Camera-type eye (tissue), 1 donor: ENCODE results near the gene CAND2. TPM values are rescaled to one million over a fixed set of nuclear protein-coding genes. Genes with fewer than 3 reads are reported as not detected.

Experiments
- total RNA-seq: library from RNA; depleted of rRNA; stranded (reverse); fragments of >200 nt; gene quantifications from one replicate; pipeline ENCODE4 v1.2.3, GENCODE V29; 2014

CAND2 gene
- total RNA-seq, result 17.7 TPM

GRCh38 chr3:12796171-12797123 lies at the start of gene CAND2:
CAND2 (plus strand) TSS chr3:12796680; CDS start chr3:12796721, 41 bp downstream.

GRCh38 chr3:12759097-12759679 lies 37.3 kb upstream of the CAND2 start, which contains the start of gene TMEM40:
TMEM40 (minus strand) TSS chr3:12759259; CDS start chr3:12749832, 9,427 bp downstream.

GRCh38 chr3:12841149-12841969 lies 44.9 kb downstream of the CAND2 start, which contains the start of gene RPL32:
RPL32 (minus strand) TSS chr3:12841565; CDS start chr3:12840237, 1,328 bp downstream.

Other genes with a start within 250 kb of the CAND2 start
- 51.4 TPM for gene MKRN2, start 239.6 kb upstream of the CAND2 start, total RNA-seq
- gene RAF1, start 132.6 kb upstream of the CAND2 start, total RNA-seq, result 156 TPM
- gene TMEM40, start 37.4 kb upstream of the CAND2 start, total RNA-seq, result 0.82 TPM
- gene RPL32, start 44.9 kb downstream of the CAND2 start, total RNA-seq, result 493 TPM